Body of pancreas (tissue), 4 donors: ENCODE results near the gene FAM161A. TPM values are rescaled to one million over a fixed set of nuclear protein-coding genes. Genes with fewer than 3 reads are reported as not detected.
"Not testable (repeated sequence)": the region's sequence is repeated elsewhere in the genome, so short reads cannot be mapped to it uniquely, and the experiment has no call there.

Experiments used
- ATAC-seq: fragments of 150-250 bp; one replicate; pipeline ENCODE4 v1.9.1; 2016
- DNase-seq, 4 donors: peaks; one replicate each; pipeline ENCODE4 v3.0.0-alpha.2; 2019
- H3K27ac ChIP-seq, 4 donors: fragments of 200-600 bp; sonication (generic); 1 replicate in 3 of 4; 2 replicates in 1 of 4; pipeline versions ENCODE4 v1.5.1 to v1.6.1; 2016 to 2019; ENCODE audit warnings: mild to moderate bottlenecking in 1 of 4, mixed read lengths in 1 of 4, moderate library complexity in 1 of 4
- H3K27me3 ChIP-seq, 2 donors: fragments of 200-600 bp; sonication (generic); one replicate each; pipeline ENCODE4 v1.6.0; 2016; ENCODE audit warnings: mild to moderate bottlenecking in 1 of 2
- H3K36me3 ChIP-seq, 2 donors: fragments of 200-600 bp; sonication (generic); replicated peaks in 1 of 2; 2 replicates each; pipeline ENCODE4 v1.5.1; 2016; ENCODE audit warnings: low read depth in 2 of 2; ENCODE audit not compliant: insufficient read depth in 1 of 2
- H3K4me1 ChIP-seq: fragments of 200-600 bp; sonication (generic); one replicate; pipeline ENCODE4 v1.6.0; 2016
- H3K4me3 ChIP-seq, 2 donors: fragments of 200-600 bp; sonication (generic); 1 replicate in 1 of 2; 2 replicates in 1 of 2; pipeline ENCODE4 v1.5.1; 2016 to 2019
- H3K9me3 ChIP-seq, 3 donors: fragments of 200-600 bp; sonication (generic); 1 replicate in 2 of 3; 2 replicates in 1 of 3; pipeline ENCODE4 v1.5.1; 2016
- CTCF ChIP-seq, 7 experiments: fragments of 450-650 bp in 4 of 7; fragments of 200-600 bp in 3 of 7; sonication (generic) in 3 of 7; IDR thresholded peaks; one replicate each; pipeline ENCODE4 v1.5.1; 2016 to 2019; ENCODE audit warnings: antibody characterized with exemption in 7 of 7
- POLR2A ChIP-seq, 3 donors: fragments of 450-650 bp; IDR thresholded peaks; one replicate each; pipeline ENCODE4 v1.6.1; 2016; ENCODE audit warnings: antibody characterized with exemption in 3 of 3, mild to moderate bottlenecking in 2 of 3
- WGBS, 2 donors: methylation state at CpG; one replicate each; pipeline ENCODE4 v1.1.5; 2017; 5-methylcytosine and 5-hydroxymethylcytosine counted together
- intact Hi-C: fragments of 100-400 bp; cut with DNase I; formaldehyde crosslinking; loops from one replicate; pipeline ENCODE4 v1.15.1; 2023
- total RNA-seq, 2 donors: library from RNA; depleted of rRNA; stranded (reverse); fragments of >200 nt; gene quantifications; one replicate each; pipeline ENCODE4 v1.1.0, GENCODE V29; 2016

The FAM161A gene
- total RNA-seq, 2 donors from 2014 or later: 3.0 to 3.1 TPM

- intact Hi-C loops: no loop called here
- TF ChIP-seq POLR2A (IDR thresholded peaks at IDR 0.05) (no peak), CTCF (IDR thresholded peaks at IDR 0.05) (no peak)
- Histone ChIP-seq H3K36me3 (no peaks in the 10 kb centered on the region), H3K4me3 (no peak overlapping the region), H3K27me3 (no peaks in the 10 kb centered on the region), H3K9me3 (no peaks in the 10 kb centered on the region), H3K27ac (no peak overlapping the region), H3K4me1 (no peaks in the 10 kb centered on the region)
- 83 to 84% methylated on average over 3 of the region's 3 CpGs for WGBS, 2 donors
- ATAC-seq (no peak), DNase-seq (no peak)
Measured at GRCh38 chr2:61807036-61807757, 46.7 kb downstream of the FAM161A start.

GRCh38 chr2:61802548-61802947, 51.3 kb downstream of the FAM161A start:
- H3K9me3 ChIP-seq: no peaks in the 10 kb centered on the region
- no peak overlapping the region for H3K27ac ChIP-seq
- no peaks in the 10 kb centered on the region for H3K27me3 ChIP-seq
- ATAC-seq (no peak), DNase-seq (no peak)
- intact Hi-C loops: no loop called here
- no peaks in the 10 kb centered on the region for H3K4me1 ChIP-seq
- WGBS, 2 donors: 73 to 74% methylated on average over 4 of the region's 4 CpGs
- H3K36me3 ChIP-seq: no peaks in the 10 kb centered on the region
- TF ChIP-seq POLR2A (IDR thresholded peaks at IDR 0.05) (no peak), CTCF (IDR thresholded peaks at IDR 0.05) (no peak)
- no peak overlapping the region for H3K4me3 ChIP-seq

GRCh38 chr2:61799099-61799498, 54.8 kb downstream of the FAM161A start:
- TF ChIP-seq POLR2A (IDR thresholded peaks at IDR 0.05): no peak
- TF ChIP-seq CTCF (IDR thresholded peaks at IDR 0.05): no peak
- intact Hi-C loops: no loop called here
- Histone ChIP-seq H3K4me1 (no peaks in the 10 kb centered on the region), H3K27me3 (no peaks in the 10 kb centered on the region), H3K36me3 (no peaks in the 10 kb centered on the region), H3K4me3 (no peak overlapping the region), H3K9me3 (no peaks in the 10 kb centered on the region), H3K27ac (no peak overlapping the region)
- no peak for ATAC-seq
- WGBS, 2 donors: 74% methylated on average over 6 of the region's 6 CpGs
- DNase-seq: no peak

GRCh38 chr2:61797446-61797845, 56.4 kb downstream of the FAM161A start:
- intact Hi-C loops, H3K4me3 ChIP-seq, H3K9me3 ChIP-seq, ATAC-seq, DNase-seq, H3K27ac ChIP-seq, H3K36me3 ChIP-seq, H3K27me3 ChIP-seq, H3K4me1 ChIP-seq: not testable (repeated sequence)
- WGBS, 2 donors: 73 to 78% methylated on average over 4 of the region's 4 CpGs

GRCh38 chr2:61795408-61795807, 58.5 kb downstream of the FAM161A start:
- no peak for TF ChIP-seq CTCF (IDR thresholded peaks at IDR 0.05)
- TF ChIP-seq POLR2A (IDR thresholded peaks at IDR 0.05): no peak

More at GRCh38 chr2:61795408-61795807, 58.5 kb downstream of the FAM161A start:
- H3K4me1 ChIP-seq: no peaks in the 10 kb centered on the region
- DNase-seq: no peak
- no peaks in the 10 kb centered on the region for H3K36me3 ChIP-seq
- no peaks in the 10 kb centered on the region for H3K27me3 ChIP-seq
- WGBS, 2 donors: 89 to 97% methylated on average over 2 of the region's 2 CpGs
- intact Hi-C loops: no loop called here
- no peak overlapping the region for H3K4me3 ChIP-seq
- no peaks in the 10 kb centered on the region for H3K9me3 ChIP-seq
- H3K27ac ChIP-seq: no peak overlapping the region
- no peak for ATAC-seq
